Smooth muscle cell (in vitro differentiated cells): Measurements from ENCODE around the gene NFATC1. TPM values are rescaled to one million over a fixed set of nuclear protein-coding genes. Genes with fewer than 3 reads are reported as not detected.

Experiments used
- DNase-seq: peaks from one replicate; lab custom pipeline; 2025; ENCODE audit not compliant: unreplicated experiment; lab: John Stamatoyannopoulos, UW
- H2AFZ ChIP-seq: fragments of 200-600 bp; sonication (generic); 2 replicates; pipeline ENCODE4 v1.6.0; 2016; ENCODE audit warnings: antibody characterized with exemption, low read depth, mild to moderate bottlenecking
- H3F3A ChIP-seq: fragments of 200-600 bp; sonication (generic); 2 replicates; pipeline ENCODE4 v1.6.0; 2017; ENCODE audit warnings: antibody characterized with exemption, low read depth
- H3K27ac ChIP-seq: fragments of 200-600 bp; sonication (generic); 2 replicates; pipeline ENCODE4 v1.5.1; 2016; ENCODE audit warnings: low read depth, mild to moderate bottlenecking
- H3K27me3 ChIP-seq: fragments of 200-600 bp; sonication (generic); 2 replicates; pipeline ENCODE4 v1.6.1; 2016; ENCODE audit warnings: low read depth, mild to moderate bottlenecking
- H3K36me3 ChIP-seq: fragments of 200-600 bp; sonication (generic); 2 replicates; pipeline ENCODE4 v1.5.1; 2016; ENCODE audit warnings: low read depth
- H3K4me1 ChIP-seq: fragments of 200-600 bp; sonication (generic); 2 replicates; pipeline ENCODE4 v1.5.1; 2016; ENCODE audit warnings: low read depth
- H3K4me2 ChIP-seq: fragments of 200-600 bp; sonication (generic); 2 replicates; pipeline ENCODE4 v1.6.0; 2016; ENCODE audit warnings: mild to moderate bottlenecking
- H3K4me3 ChIP-seq: fragments of 200-600 bp; sonication (generic); 2 replicates; pipeline ENCODE4 v1.5.1; 2016; ENCODE audit warnings: mild to moderate bottlenecking
- H3K79me2 ChIP-seq: fragments of 200-600 bp; sonication (generic); 2 replicates; pipeline ENCODE4 v1.6.0; 2016; ENCODE audit warnings: low read depth, mild to moderate bottlenecking
- H3K9ac ChIP-seq: fragments of 200-600 bp; sonication (generic); 2 replicates; pipeline ENCODE4 v1.6.0; 2016; ENCODE audit warnings: low read depth
- H3K9me3 ChIP-seq: fragments of 200-600 bp; sonication (generic); replicated peaks from 2 replicates; pipeline ENCODE4 v1.5.1; 2016; ENCODE audit warnings: low read depth
- H4K20me1 ChIP-seq: fragments of 200-600 bp; sonication (generic); 2 replicates; pipeline ENCODE4 v1.6.0; 2016; ENCODE audit warnings: low read depth
- WGBS: methylation state at CpG from one replicate; pipeline ENCODE4 v1.1.7; 2016; ENCODE audit warnings: low lambda C conversion rate; 5-methylcytosine and 5-hydroxymethylcytosine counted together
- polyA plus RNA-seq: library from polyadenylated mRNA; unstranded; fragments of >200 nt; fragmentation: Nextera tagmentation; extraction: Ambion mirVana; gene quantifications from 2 replicates; pipeline ENCODE4 v1.2.1, GENCODE V29; 2016
- total RNA-seq: library from RNA; depleted of rRNA; stranded (reverse); fragments of >200 nt; gene quantifications from 2 replicates; pipeline ENCODE4 v1.2.3, GENCODE V29; 2014
- TF ChIP-seq, protein P1 (sequence below): fragments of 200-600 bp; sonication (generic); IDR thresholded peaks from 2 replicates; pipeline ENCODE4 v1.5.1; 2017; ENCODE audit warnings: borderline replicate concordance, mild to moderate bottlenecking, antibody characterized with exemption; ENCODE audit not compliant: insufficient read depth, poor library complexity, severe bottlenecking

Gene NFATC1
- total and polyA plus RNA-seq, 2 experiments from 2014 or later: 13.1 to 19.2 TPM

DNA sequence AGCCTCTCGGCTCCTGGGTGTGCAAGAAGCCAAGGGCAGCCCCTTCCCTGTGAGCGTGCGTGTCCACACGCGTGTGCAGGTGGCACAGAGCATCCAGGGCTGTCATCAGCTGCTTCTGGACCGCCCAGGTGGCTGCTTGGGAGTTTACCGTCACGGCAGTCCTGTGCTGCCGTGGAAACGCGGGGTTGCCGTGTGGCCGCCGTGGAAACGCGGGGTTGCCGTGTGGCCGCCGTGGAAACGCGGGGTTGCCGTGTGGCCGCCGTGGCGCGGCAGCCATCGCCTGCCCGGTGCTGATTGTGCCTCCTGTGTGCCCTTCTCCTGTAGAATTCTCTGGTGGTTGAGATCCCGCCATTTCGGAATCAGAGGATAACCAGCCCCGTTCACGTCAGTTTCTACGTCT, 71.4 kb downstream of the NFATC1 start:
- Histone ChIP-seq H3K9ac (no peak overlapping the region), H3K36me3 (no peaks in the 10 kb centered on the region), H3K27me3 (no peaks in the 10 kb centered on the region), H2AFZ (no peak overlapping the region), H4K20me1 (no peaks in the 10 kb centered on the region), H3K27ac (no peak overlapping the region), H3K4me1 (peaks cover 6% of the 10 kb centered on the region), H3F3A (no peaks in the 10 kb centered on the region), H3K4me2 (no peak overlapping the region), H3K79me2 (no peaks in the 10 kb centered on the region), H3K9me3 (no peaks in the 10 kb centered on the region), H3K4me3 (no peak overlapping the region)
- TF ChIP-seq, protein P1, sequence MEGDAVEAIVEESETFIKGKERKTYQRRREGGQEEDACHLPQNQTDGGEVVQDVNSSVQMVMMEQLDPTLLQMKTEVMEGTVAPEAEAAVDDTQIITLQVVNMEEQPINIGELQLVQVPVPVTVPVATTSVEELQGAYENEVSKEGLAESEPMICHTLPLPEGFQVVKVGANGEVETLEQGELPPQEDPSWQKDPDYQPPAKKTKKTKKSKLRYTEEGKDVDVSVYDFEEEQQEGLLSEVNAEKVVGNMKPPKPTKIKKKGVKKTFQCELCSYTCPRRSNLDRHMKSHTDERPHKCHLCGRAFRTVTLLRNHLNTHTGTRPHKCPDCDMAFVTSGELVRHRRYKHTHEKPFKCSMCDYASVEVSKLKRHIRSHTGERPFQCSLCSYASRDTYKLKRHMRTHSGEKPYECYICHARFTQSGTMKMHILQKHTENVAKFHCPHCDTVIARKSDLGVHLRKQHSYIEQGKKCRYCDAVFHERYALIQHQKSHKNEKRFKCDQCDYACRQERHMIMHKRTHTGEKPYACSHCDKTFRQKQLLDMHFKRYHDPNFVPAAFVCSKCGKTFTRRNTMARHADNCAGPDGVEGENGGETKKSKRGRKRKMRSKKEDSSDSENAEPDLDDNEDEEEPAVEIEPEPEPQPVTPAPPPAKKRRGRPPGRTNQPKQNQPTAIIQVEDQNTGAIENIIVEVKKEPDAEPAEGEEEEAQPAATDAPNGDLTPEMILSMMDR: no peak
- DNase-seq: no peak
- over 99% methylated on average over 33 of the region's 33 CpGs for WGBS

DNA sequence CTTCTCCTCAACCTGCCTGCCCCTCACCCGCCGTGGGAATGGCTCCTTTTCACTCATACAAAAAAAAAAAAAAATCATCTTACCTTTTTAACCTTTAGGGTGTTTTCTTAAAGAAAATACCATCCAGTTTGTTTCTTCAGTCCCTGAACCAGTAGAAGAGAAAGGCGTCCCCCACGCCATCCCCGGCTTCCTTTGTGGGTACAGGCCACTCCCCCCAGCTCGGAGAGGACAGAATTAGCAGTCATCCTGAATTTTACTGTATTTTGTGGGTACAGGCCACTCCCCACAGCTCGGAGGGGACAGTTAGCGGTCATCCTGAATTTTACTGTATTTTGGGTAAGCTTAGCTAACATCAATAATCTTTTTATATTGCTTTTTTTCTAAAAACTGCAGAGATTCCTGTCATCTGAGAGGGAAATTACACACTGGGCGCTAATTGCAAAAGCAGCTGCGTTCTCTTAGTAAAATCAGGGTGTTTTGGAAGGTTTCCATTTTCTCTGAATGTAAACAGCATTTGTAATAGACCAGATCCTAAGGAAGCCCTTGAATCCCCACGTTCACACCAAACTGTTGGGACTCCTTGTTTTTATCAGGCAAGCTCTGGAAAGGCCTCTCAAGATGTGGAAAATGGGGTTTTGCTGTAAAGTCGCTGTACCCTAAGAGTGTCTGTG, 72.5 kb downstream of the NFATC1 start:
- Histone ChIP-seq H3K36me3 (no peaks in the 10 kb centered on the region), H2AFZ (no peak overlapping the region), H3K27me3 (no peaks in the 10 kb centered on the region), H3K4me1 (peaks cover 6% of the 10 kb centered on the region), H3K9me3 (no peaks in the 10 kb centered on the region), H3K4me3 (no peak overlapping the region), H3K4me2 (no peak overlapping the region), H3K27ac (no peak overlapping the region), H3K79me2 (no peaks in the 10 kb centered on the region), H3K9ac (no peak overlapping the region), H4K20me1 (no peaks in the 10 kb centered on the region), H3F3A (no peaks in the 10 kb centered on the region)
- TF ChIP-seq, protein P1: no peak
- DNase-seq: no peak
- 90% methylated on average over 12 of the region's 12 CpGs for WGBS

DNA sequence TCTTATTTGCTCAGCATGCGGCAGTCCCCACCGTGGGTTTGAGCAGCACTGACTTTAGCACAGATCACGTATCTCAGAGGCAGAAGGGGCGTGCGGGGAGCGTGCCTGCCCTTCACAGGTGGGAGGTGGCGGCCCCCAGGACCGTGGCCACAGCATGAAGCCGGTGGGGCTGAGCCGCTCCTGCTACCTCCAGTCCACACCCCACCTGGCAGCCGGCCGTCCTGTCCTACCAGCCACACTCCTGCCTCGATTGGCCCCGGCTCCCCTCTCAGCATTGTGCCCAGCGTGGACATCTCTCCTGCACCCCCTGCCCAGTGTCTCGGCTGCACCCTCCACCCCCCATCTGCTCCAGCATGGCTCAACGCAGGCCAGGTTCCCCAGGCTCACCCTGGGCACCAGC, 73.6 kb downstream of the NFATC1 start:
- no peak overlapping the region for H3K4me2 ChIP-seq
- WGBS: 94% methylated on average over 13 of the region's 17 CpGs
- TF ChIP-seq, protein P1: no peak
- H3K36me3 ChIP-seq: no peaks in the 10 kb centered on the region
- H3K9ac ChIP-seq: no peak overlapping the region
- H3K9me3 ChIP-seq: no peaks in the 10 kb centered on the region
- H3K27ac ChIP-seq: no peak overlapping the region
- H3K27me3 ChIP-seq: no peaks in the 10 kb centered on the region
- H3K4me3 ChIP-seq: no peak overlapping the region
- no peaks in the 10 kb centered on the region for H3K79me2 ChIP-seq
- DNase-seq: no peak
- no peaks in the 10 kb centered on the region for H4K20me1 ChIP-seq
- H3K4me1 ChIP-seq: peaks cover 6% of the 10 kb centered on the region
- H3F3A ChIP-seq: no peaks in the 10 kb centered on the region
- H2AFZ ChIP-seq: no peak overlapping the region
